ENCODE data around the gene LIPE.

The LIPE gene

DNA sequence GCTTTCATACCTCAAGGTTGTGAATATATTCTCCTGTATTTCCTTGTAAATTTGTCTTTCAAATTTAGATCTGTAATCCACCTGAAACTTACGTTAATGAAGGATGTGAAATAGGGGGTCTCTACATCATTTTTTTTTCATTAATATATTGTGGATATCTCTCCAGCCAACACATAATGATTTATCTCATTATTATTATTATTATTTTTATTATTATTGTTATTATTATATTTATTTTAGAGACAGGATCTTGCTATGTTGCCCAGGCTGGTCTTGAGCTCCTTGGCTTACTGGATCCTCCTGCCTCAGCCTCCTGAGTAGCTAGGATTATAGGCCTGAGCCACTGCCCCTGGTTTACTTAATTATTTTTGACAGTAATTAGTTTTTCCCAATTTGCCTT is 4.3 kb upstream of the LIPE start:
- Histone ChIP-seq H3K36me3 (ENCODE audit: insufficient read depth, low read length) (no peaks in the 10 kb centered on the region), H3K9ac (ENCODE audit: low read depth, low read length) (no peak overlapping the region), H3K4me1 (ENCODE audit: insufficient read depth, low read length) (no peaks in the 10 kb centered on the region), H3K9me3 (ENCODE audit: insufficient read depth, low read length, severe bottlenecking) (no peaks in the 10 kb centered on the region), H3K27me3 (ENCODE audit: insufficient read depth, low read length, poor library complexity) (no peaks in the 10 kb centered on the region), H3K79me2 (ENCODE audit: insufficient read depth, low read length) (no peaks in the 10 kb centered on the region), H3K27ac (ENCODE audit: low read length) (no peak overlapping the region), H3K4me3 (ENCODE audit: low read depth in 1 of 2, low read length in 2 of 2) (no peak overlapping the region), H4K20me1 (ENCODE audit: insufficient read depth, low read length) (no peaks in the 10 kb centered on the region), H3K4me2 (ENCODE audit: insufficient read depth, low read length) (no peak overlapping the region), H2AFZ (ENCODE audit: low read depth, low read length) (no peak overlapping the region)
- ATAC-seq (ENCODE audit: insufficient read depth, low read depth) (no peak), DNase-seq (no peak)
- TF ChIP-seq CTCF (IDR thresholded peaks at IDR 0.05; ENCODE audit: borderline replicate concordance, extremely low read depth, low read length, poor library complexity, severe bottlenecking) (no peak), EZH2 (IDR thresholded peaks at IDR 0.05; ENCODE audit: borderline replicate concordance, low read depth, low read length, severe bottlenecking) (no peak)

GRCh38 chr19:42428676-42429075 is 1.5 kb upstream of the LIPE start:
- H3K9me3 ChIP-seq (ENCODE audit: insufficient read depth, low read length, severe bottlenecking), result no peaks in the 10 kb centered on the region
- TF ChIP-seq EZH2 (IDR thresholded peaks at IDR 0.05; ENCODE audit: borderline replicate concordance, low read depth, low read length, severe bottlenecking) (no peak), CTCF (IDR thresholded peaks at IDR 0.05; ENCODE audit: borderline replicate concordance, extremely low read depth, low read length, poor library complexity, severe bottlenecking) (no peak)
- no peak overlapping the region for H3K9ac ChIP-seq (ENCODE audit: low read depth, low read length)
- DNase-seq (no peak), ATAC-seq (ENCODE audit: insufficient read depth, low read depth) (no peak)
- no peaks in the 10 kb centered on the region for H3K27me3 ChIP-seq (ENCODE audit: insufficient read depth, low read length, poor library complexity)
- H3K79me2 ChIP-seq (ENCODE audit: insufficient read depth, low read length), result no peaks in the 10 kb centered on the region
- H3K27ac ChIP-seq (ENCODE audit: low read length), result no peak overlapping the region
- H3K4me3 ChIP-seq (ENCODE audit: low read depth in 1 of 2, low read length in 2 of 2), result no peak overlapping the region
- H3K36me3 ChIP-seq (ENCODE audit: insufficient read depth, low read length), result no peaks in the 10 kb centered on the region
- H3K4me1 ChIP-seq (ENCODE audit: insufficient read depth, low read length), result peaks cover 8% of the 10 kb centered on the region
- H4K20me1 ChIP-seq (ENCODE audit: insufficient read depth, low read length), result no peaks in the 10 kb centered on the region
- no peak overlapping the region for H2AFZ ChIP-seq (ENCODE audit: low read depth, low read length)
- no peak overlapping the region for H3K4me2 ChIP-seq (ENCODE audit: insufficient read depth, low read length)

DNA sequence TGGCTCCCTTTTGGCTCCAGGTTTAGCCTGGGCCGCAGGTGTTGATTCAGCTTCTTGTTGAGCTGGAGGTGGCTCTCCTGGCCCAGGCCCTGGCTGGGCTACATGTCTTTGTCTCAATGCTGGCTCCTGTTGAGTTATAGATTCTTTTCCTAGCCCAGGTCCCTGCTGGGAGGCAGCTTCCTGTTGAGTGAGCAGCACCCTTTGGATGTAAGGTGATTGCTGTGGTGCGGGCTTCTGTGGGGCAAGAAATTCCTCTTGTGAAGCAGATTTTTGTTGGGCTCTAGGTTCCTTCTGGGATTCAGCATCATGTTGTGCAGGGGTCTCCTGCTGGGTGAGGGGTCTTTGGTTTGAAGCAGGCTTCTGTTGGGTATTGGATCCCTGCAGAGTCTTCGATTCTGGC is 545 bp downstream of the LIPE start:
- no peak overlapping the region for H3K4me2 ChIP-seq (ENCODE audit: insufficient read depth, low read length)
- H3K4me3 ChIP-seq (ENCODE audit: low read depth in 1 of 2, low read length in 2 of 2), result no peak overlapping the region
- no peaks in the 10 kb centered on the region for H3K79me2 ChIP-seq (ENCODE audit: insufficient read depth, low read length)
- H3K4me1 ChIP-seq (ENCODE audit: insufficient read depth, low read length), result peaks cover 22% of the 10 kb centered on the region
- TF ChIP-seq EZH2 (IDR thresholded peaks at IDR 0.05; ENCODE audit: borderline replicate concordance, low read depth, low read length, severe bottlenecking) (no peak), CTCF (IDR thresholded peaks at IDR 0.05; ENCODE audit: borderline replicate concordance, extremely low read depth, low read length, poor library complexity, severe bottlenecking) (no peak)
- DNase-seq (no peak), ATAC-seq (ENCODE audit: insufficient read depth, low read depth) (no peak)
- no peaks in the 10 kb centered on the region for H3K9me3 ChIP-seq (ENCODE audit: insufficient read depth, low read length, severe bottlenecking)
- no peak overlapping the region for H2AFZ ChIP-seq (ENCODE audit: low read depth, low read length)
- no peaks in the 10 kb centered on the region for H3K27me3 ChIP-seq (ENCODE audit: insufficient read depth, low read length, poor library complexity)
- no peaks in the 10 kb centered on the region for H3K36me3 ChIP-seq (ENCODE audit: insufficient read depth, low read length)
- no peak overlapping the region for H3K9ac ChIP-seq (ENCODE audit: low read depth, low read length)
- peaks cover 4% of the 10 kb centered on the region for H4K20me1 ChIP-seq (ENCODE audit: insufficient read depth, low read length)
- H3K27ac ChIP-seq (ENCODE audit: low read length), result no peak overlapping the region

DNA sequence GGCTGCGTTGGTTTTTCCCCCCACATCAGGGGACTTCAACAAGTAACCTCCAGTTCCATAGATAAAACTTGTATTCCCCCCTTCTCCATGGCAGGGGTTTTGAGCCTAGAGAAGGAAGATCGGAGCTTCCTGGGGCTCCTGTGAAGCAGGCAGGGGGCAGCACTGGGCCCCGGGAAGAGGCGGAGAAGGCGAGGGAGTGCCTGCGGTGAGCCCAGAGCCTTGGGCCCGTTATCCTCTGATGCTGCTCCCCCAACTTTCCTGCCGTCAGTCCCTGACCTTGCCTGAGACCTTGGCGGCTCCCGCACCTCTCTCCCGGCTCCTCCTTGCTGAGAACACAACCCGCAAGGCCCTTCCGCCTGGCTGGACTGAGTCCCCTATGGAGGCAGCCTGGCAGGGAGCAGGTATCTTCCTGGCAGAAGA is 2.5 kb downstream of the LIPE start:
- no peak overlapping the region for H3K9ac ChIP-seq (ENCODE audit: low read depth, low read length)
- no peaks in the 10 kb centered on the region for H3K27me3 ChIP-seq (ENCODE audit: insufficient read depth, low read length, poor library complexity)
- no peak for ATAC-seq (ENCODE audit: insufficient read depth, low read depth)
- H3K9me3 ChIP-seq (ENCODE audit: insufficient read depth, low read length, severe bottlenecking), result no peaks in the 10 kb centered on the region
- no peak overlapping the region for H3K4me2 ChIP-seq (ENCODE audit: insufficient read depth, low read length)
- peaks cover 14% of the 10 kb centered on the region for H4K20me1 ChIP-seq (ENCODE audit: insufficient read depth, low read length)
- DNase-seq, result no peak
- H3K36me3 ChIP-seq (ENCODE audit: insufficient read depth, low read length), result no peaks in the 10 kb centered on the region
- H3K4me1 ChIP-seq (ENCODE audit: insufficient read depth, low read length), result peaks cover 24% of the 10 kb centered on the region
- H3K27ac ChIP-seq (ENCODE audit: low read length), result no peak overlapping the region
- TF ChIP-seq EZH2 (IDR thresholded peaks at IDR 0.05; ENCODE audit: borderline replicate concordance, low read depth, low read length, severe bottlenecking) (no peak), CTCF (IDR thresholded peaks at IDR 0.05; ENCODE audit: borderline replicate concordance, extremely low read depth, low read length, poor library complexity, severe bottlenecking) (no peak)
- H3K79me2 ChIP-seq (ENCODE audit: insufficient read depth, low read length), result no peaks in the 10 kb centered on the region
- no peak overlapping the region for H3K4me3 ChIP-seq (ENCODE audit: low read depth in 1 of 2, low read length in 2 of 2)
- 0 out of 2 replicates have a peak overlapping the region, but pooled peaks have one; percentile 63 for H2AFZ ChIP-seq (ENCODE audit: low read depth, low read length)

All from DND-41 (cell line).